CD14-positive monocyte (primary cell): ENCODE data around the gene CNIH3. TPM values are rescaled to one million over a fixed set of nuclear protein-coding genes. Genes with fewer than 3 reads are reported as not detected.

Experiments
- DNase-seq, 3 donors: peaks; one replicate each; pipeline ENCODE4 v3.0.0-alpha.2; 2011 to 2022
- H2AFZ ChIP-seq: 2 replicates; pipeline ENCODE4 v1.6.0; 2012; ENCODE audit warnings: mild to moderate bottlenecking, low read depth, low read length, inconsistent platforms; ENCODE audit not compliant: insufficient read depth, poor library complexity, severe bottlenecking
- H3K27ac ChIP-seq, 2 donors: 1 replicate in 1 of 2; 2 replicates in 1 of 2; pipeline ENCODE4 v1.5.1; 2012 to 2013; ENCODE audit warnings: low read length in 2 of 2, control low read depth in 1 of 2, inconsistent platforms in 1 of 2, low read depth in 1 of 2, mild to moderate bottlenecking in 1 of 2
- H3K27me3 ChIP-seq, 2 donors: one replicate each; pipeline versions ENCODE4 v1.6.0 to v1.6.1; 2011 to 2013; ENCODE audit warnings: low read length in 2 of 2; ENCODE audit not compliant: control insufficient read depth in 2 of 2, insufficient read depth in 2 of 2
- H3K36me3 ChIP-seq, 2 donors: replicated peaks in 1 of 2; 1 replicate in 1 of 2; 2 replicates in 1 of 2; pipeline versions ENCODE4 v1.5.1 to v1.6.1; 2012 to 2013; ENCODE audit warnings: low read length in 2 of 2, control low read depth in 1 of 2, inconsistent platforms in 1 of 2, mild to moderate bottlenecking in 1 of 2; ENCODE audit not compliant: insufficient read depth in 2 of 2, control insufficient read depth in 1 of 2
- H3K4me1 ChIP-seq, 2 donors: 1 replicate in 1 of 2; 2 replicates in 1 of 2; pipeline versions ENCODE4 v1.5.1 to v1.6.1; 2012 to 2013; ENCODE audit warnings: low read length in 2 of 2, control low read depth in 1 of 2, inconsistent platforms in 1 of 2, mild to moderate bottlenecking in 1 of 2, moderate library complexity in 1 of 2; ENCODE audit not compliant: insufficient read depth in 2 of 2, control insufficient read depth in 1 of 2
- H3K4me2 ChIP-seq: replicated peaks from 2 replicates; pipeline ENCODE3; 2012; ENCODE audit warnings: low read length, moderate library complexity, mild to moderate bottlenecking; ENCODE audit not compliant: poor library complexity, severe bottlenecking; ENCODE audit errors: extremely low read depth
- H3K4me3 ChIP-seq, 3 experiments: fragments of 200-600 bp in 1 of 3; sonication (generic) in 1 of 3; replicated peaks in 1 of 3; 1 replicate in 2 of 3; 2 replicates in 1 of 3; pipeline ENCODE4 v1.5.1; 2011 to 2013; ENCODE audit warnings: low read length in 3 of 3, mild to moderate bottlenecking in 3 of 3, control low read depth in 2 of 3, low read depth in 2 of 3, inconsistent platforms in 1 of 3, moderate library complexity in 1 of 3
- H3K79me2 ChIP-seq: 2 replicates; pipeline ENCODE4 v1.6.0; 2012; ENCODE audit warnings: mild to moderate bottlenecking, control low read depth, inconsistent platforms, low read length, moderate library complexity; ENCODE audit not compliant: insufficient read depth
- H3K9ac ChIP-seq: 2 replicates; pipeline ENCODE4 v1.6.0; 2017; ENCODE audit warnings: low read length, mild to moderate bottlenecking; ENCODE audit not compliant: insufficient read depth, poor library complexity, severe bottlenecking
- H3K9me3 ChIP-seq, 2 donors: replicated peaks in 1 of 2; 1 replicate in 1 of 2; 2 replicates in 1 of 2; pipeline versions ENCODE4 v1.5.1 to v1.6.1; 2012 to 2013; ENCODE audit warnings: low read length in 2 of 2, control low read depth in 1 of 2; ENCODE audit not compliant: control insufficient read depth in 1 of 2, insufficient read depth in 1 of 2
- H4K20me1 ChIP-seq: 2 replicates; pipeline ENCODE4 v1.6.0; 2012; ENCODE audit warnings: mild to moderate bottlenecking, low read length, control low read depth, moderate library complexity; ENCODE audit not compliant: insufficient read depth
- H3K27ac Mint-ChIP-seq, 7 donors: one replicate each; pipeline ENCODE4 v1.8.0; 2020; ENCODE audit warnings: mild to moderate bottlenecking in 7 of 7, mixed read lengths in 7 of 7, moderate library complexity in 6 of 7, inconsistent platforms in 2 of 7
- H3K27me3 Mint-ChIP-seq, 3 donors: one replicate each; pipeline ENCODE4 v1.8.0; 2021 to 2022; ENCODE audit warnings: low read depth in 3 of 3, mild to moderate bottlenecking in 3 of 3, mixed read lengths in 3 of 3, moderate library complexity in 3 of 3, inconsistent platforms in 1 of 3
- H3K36me3 Mint-ChIP-seq, 2 donors: one replicate each; pipeline ENCODE4 v1.8.0; 2020; ENCODE audit warnings: mixed read lengths in 2 of 2, inconsistent platforms in 1 of 2, mild to moderate bottlenecking in 1 of 2
- H3K4me1 Mint-ChIP-seq: one replicate; pipeline ENCODE4 v1.8.0; 2020; ENCODE audit warnings: mild to moderate bottlenecking, mixed read lengths
- H3K4me3 Mint-ChIP-seq, 2 donors: one replicate each; pipeline ENCODE4 v1.8.0; 2020; ENCODE audit warnings: mild to moderate bottlenecking in 2 of 2, mixed read lengths in 2 of 2, moderate library complexity in 1 of 2
- H3K9me3 Mint-ChIP-seq, 7 donors: one replicate each; pipeline ENCODE4 v1.8.0; 2020 to 2022; ENCODE audit warnings: mixed read lengths in 7 of 7, mild to moderate bottlenecking in 6 of 7, moderate library complexity in 6 of 7, inconsistent platforms in 2 of 7
- WGBS: methylation state at CpG from one replicate; pipeline ENCODE4 v1.1.5; 2013; ENCODE audit warnings: missing lambda C conversion rate; ENCODE audit not compliant: insufficient coverage; 5-methylcytosine and 5-hydroxymethylcytosine counted together
- intact Hi-C, 2 donors: fragments of 100-400 bp; cut with micrococcal nuclease; formaldehyde crosslinking; loops; one replicate each; pipeline versions ENCODE4 v1.15.0 to v1.15.1; 2023
- polyA plus RNA-seq, 3 donors: library from polyadenylated mRNA; depleted of rRNA in 1 of 3; unstranded in 2 of 3; stranded (reverse) in 1 of 3; fragments of 300-500 nt in 2 of 3; fragments of >200 nt in 1 of 3; fragmentation: Illumina TruSeq in 2 of 3; gene quantifications; 1 replicate in 2 of 3; 2 replicates in 1 of 3; pipeline ENCODE4 v1.2.3, GENCODE V29; 2012 to 2021
- TF ChIP-seq, protein P1 (sequence below): fragments of 200-600 bp; IDR thresholded peaks from one replicate; pipeline ENCODE4 v1.8.0; 2022; ENCODE audit warnings: antibody characterized with exemption, mild to moderate bottlenecking

The CNIH3 gene
- polyA plus RNA-seq, 3 donors, result 0.37 TPM; not detected in 2

DNA sequence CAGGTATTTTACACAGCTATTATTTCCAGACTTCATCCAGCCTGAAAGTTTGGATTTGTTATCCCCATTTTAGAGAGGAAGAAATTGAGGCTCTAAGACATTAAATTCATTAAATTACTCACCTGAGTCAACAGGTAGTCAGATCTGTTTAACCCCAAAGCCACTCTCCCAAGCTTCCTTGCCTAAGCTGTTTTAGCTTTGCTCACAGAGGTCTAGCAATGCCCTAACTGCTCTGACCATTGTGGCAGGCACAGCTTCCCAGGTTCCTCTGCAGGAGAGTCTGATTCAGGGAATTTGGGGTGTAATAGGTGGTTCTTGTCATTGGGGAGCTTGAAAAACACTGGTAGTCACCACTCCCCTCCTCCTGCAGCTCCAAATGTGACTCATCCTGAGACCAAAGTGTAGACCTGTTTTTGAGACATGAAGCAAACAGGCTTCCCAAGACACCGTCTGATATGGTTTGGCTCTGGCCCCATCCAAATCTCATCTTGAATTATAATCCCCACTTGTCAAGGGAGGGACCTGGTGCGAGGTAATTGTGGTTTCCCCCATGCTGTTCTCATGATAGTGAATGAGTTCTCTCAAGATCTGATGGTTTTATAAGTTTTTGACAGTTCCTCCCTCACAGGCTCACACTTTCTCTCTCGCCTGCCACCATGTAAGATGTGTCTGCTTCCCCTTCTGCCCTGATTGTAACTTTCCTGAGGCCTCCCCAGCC is 170.6 kb downstream of the CNIH3 start:
- Histone ChIP-seq H3K4me3 (no peak overlapping the region), H4K20me1 (no peaks in the 10 kb centered on the region), H2AFZ (no peak overlapping the region), H3K9ac (no peak overlapping the region), H3K9me3 (peaks cover 0 to 13% of the 10 kb centered on the region in 2 donors), H3K4me2 (no peak overlapping the region), H3K27ac (no peak overlapping the region), H3K36me3 (no peaks in the 10 kb centered on the region), H3K27me3 (no peaks in the 10 kb centered on the region), H3K79me2 (no peaks in the 10 kb centered on the region), H3K4me1 (peaks cover 13 to 16% of the 10 kb centered on the region in 2 donors)
- no peak overlapping the region for H3K27ac Mint-ChIP-seq
- no peaks in the 10 kb centered on the region for H3K27me3 Mint-ChIP-seq
- TF ChIP-seq, protein P1, sequence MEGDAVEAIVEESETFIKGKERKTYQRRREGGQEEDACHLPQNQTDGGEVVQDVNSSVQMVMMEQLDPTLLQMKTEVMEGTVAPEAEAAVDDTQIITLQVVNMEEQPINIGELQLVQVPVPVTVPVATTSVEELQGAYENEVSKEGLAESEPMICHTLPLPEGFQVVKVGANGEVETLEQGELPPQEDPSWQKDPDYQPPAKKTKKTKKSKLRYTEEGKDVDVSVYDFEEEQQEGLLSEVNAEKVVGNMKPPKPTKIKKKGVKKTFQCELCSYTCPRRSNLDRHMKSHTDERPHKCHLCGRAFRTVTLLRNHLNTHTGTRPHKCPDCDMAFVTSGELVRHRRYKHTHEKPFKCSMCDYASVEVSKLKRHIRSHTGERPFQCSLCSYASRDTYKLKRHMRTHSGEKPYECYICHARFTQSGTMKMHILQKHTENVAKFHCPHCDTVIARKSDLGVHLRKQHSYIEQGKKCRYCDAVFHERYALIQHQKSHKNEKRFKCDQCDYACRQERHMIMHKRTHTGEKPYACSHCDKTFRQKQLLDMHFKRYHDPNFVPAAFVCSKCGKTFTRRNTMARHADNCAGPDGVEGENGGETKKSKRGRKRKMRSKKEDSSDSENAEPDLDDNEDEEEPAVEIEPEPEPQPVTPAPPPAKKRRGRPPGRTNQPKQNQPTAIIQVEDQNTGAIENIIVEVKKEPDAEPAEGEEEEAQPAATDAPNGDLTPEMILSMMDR, result no peak
- H3K9me3 Mint-ChIP-seq, result peaks cover 6 to 20% (median 14%) of the 10 kb centered on the region in 7 donors
- H3K36me3 Mint-ChIP-seq, result no peaks in the 10 kb centered on the region
- no peak overlapping the region for H3K4me3 Mint-ChIP-seq
- intact Hi-C loops, result no loop called here
- WGBS, result 57% methylated on average over 1 of the region's 3 CpGs
- peaks cover 29% of the 10 kb centered on the region for H3K4me1 Mint-ChIP-seq
- no peak for DNase-seq

DNA sequence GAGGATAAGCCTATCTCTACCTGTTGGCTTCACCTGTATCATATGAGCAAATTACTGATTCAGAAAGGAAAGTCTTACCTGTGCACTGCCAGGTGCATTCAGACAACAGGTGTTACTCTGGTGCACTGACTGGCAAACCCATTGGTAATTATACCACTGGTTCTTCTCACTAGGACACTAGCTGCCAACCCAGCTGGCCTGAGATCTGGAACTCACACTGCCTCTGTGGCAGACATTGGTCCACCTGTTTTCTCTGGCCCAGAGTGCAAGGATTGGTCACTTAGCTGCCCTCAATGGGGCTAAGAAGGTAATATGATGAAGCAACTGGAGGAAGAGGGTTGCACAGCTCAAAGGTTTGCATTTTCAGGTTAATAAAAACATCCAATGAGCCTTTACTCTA is 173.2 kb downstream of the CNIH3 start:
- Histone ChIP-seq H3K79me2 (no peaks in the 10 kb centered on the region), H3K4me3 (no peak overlapping the region), H3K27me3 (no peaks in the 10 kb centered on the region), H3K4me2 (no peak overlapping the region), H3K27ac (no peak overlapping the region), H3K9ac (no peak overlapping the region), H2AFZ (no peak overlapping the region), H3K4me1 (peaks cover 9 to 17% of the 10 kb centered on the region in 2 donors), H3K9me3 (peaks cover 0 to 13% of the 10 kb centered on the region in 2 donors), H3K36me3 (no peaks in the 10 kb centered on the region), H4K20me1 (no peaks in the 10 kb centered on the region)
- Mint-ChIP-seq H3K36me3 (no peaks in the 10 kb centered on the region), H3K27me3 (peaks cover 0 to 1% (median 0%) of the 10 kb centered on the region in 3 donors), H3K27ac (no peak overlapping the region), H3K4me1 (peaks cover 26% of the 10 kb centered on the region), H3K4me3 (no peak overlapping the region), H3K9me3 (peaks cover 6 to 17% (median 13%) of the 10 kb centered on the region in 7 donors)
- intact Hi-C loops, result no loop called here
- no peak for DNase-seq
- TF ChIP-seq, protein P1, result no peak

Other genes starting within 250 kb of the CNIH3 start
- gene WDR26, start 181.5 kb upstream of the CNIH3 start, polyA plus RNA-seq, result 10 to 100 TPM in 1 of 3 donors, 1 to 10 TPM in 2; 2.7 to 59.4 (median 4.0) TPM